Measurements from ENCODE around the gene RNF121.

The RNF121 gene

GRCh38 chr11:72045849-72046248 lies 117.0 kb downstream of the RNF121 start:
- no peak overlapping the region for H3K4me3 ChIP-seq (ENCODE audit: low read length)
- DNase-seq (ENCODE audit: low read depth), result no peak
- TF ChIP-seq, protein P1, sequence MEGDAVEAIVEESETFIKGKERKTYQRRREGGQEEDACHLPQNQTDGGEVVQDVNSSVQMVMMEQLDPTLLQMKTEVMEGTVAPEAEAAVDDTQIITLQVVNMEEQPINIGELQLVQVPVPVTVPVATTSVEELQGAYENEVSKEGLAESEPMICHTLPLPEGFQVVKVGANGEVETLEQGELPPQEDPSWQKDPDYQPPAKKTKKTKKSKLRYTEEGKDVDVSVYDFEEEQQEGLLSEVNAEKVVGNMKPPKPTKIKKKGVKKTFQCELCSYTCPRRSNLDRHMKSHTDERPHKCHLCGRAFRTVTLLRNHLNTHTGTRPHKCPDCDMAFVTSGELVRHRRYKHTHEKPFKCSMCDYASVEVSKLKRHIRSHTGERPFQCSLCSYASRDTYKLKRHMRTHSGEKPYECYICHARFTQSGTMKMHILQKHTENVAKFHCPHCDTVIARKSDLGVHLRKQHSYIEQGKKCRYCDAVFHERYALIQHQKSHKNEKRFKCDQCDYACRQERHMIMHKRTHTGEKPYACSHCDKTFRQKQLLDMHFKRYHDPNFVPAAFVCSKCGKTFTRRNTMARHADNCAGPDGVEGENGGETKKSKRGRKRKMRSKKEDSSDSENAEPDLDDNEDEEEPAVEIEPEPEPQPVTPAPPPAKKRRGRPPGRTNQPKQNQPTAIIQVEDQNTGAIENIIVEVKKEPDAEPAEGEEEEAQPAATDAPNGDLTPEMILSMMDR (conservative IDR thresholded peaks at IDR 0.05; ENCODE audit: low read depth, low read length), result no peak
